GM10266 (cell line): ENCODE data around the gene THSD4.

Experiments used
- DNase-seq: peaks from one replicate; pipeline ENCODE4 v3.0.0; 2012; ENCODE audit errors: extremely low spot score
- TF ChIP-seq, protein P1 (sequence below): IDR thresholded peaks from 2 replicates; pipeline ENCODE4 v1.5.1; 2012; ENCODE audit warnings: mild to moderate bottlenecking, low read depth; ENCODE audit not compliant: control insufficient read depth, insufficient read depth; ENCODE audit errors: missing control alignments

THSD4 gene

DNA sequence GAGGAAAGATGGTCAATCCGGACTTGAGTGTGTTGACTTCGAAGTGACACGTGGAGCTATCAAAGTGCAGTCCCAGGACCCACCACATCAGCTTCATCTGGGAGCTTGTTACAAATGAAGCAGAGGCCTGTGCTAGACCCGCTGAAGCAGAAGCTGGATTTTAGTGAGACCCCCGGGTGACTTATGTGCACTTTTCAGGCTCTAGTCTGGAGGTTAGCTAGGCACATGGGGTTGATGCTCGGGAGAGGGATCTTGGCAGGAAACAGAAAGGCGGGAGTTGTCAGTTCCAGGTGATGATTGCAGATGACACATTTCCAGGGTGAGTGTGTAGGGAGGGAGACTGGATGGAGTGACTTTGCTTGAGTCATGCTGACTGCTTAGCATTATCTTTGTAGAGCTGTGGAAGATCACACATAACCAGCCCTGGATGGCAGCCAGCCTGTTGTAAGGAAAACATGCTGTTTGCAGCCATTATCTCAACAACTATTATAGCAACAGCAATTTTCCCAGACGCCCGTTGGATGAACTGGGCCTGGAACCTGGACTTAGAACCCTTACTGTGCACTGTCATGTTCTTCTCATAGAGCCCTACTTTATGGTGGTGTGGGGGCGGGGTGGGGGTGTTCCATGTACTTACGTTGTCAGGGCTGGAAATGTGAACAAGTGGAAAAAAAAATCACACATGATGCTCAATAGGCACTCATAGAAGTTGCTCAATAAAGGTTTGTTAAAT lies 122.4 kb downstream of the THSD4 start:
- DNase-seq = no peak
- TF ChIP-seq, protein P1, sequence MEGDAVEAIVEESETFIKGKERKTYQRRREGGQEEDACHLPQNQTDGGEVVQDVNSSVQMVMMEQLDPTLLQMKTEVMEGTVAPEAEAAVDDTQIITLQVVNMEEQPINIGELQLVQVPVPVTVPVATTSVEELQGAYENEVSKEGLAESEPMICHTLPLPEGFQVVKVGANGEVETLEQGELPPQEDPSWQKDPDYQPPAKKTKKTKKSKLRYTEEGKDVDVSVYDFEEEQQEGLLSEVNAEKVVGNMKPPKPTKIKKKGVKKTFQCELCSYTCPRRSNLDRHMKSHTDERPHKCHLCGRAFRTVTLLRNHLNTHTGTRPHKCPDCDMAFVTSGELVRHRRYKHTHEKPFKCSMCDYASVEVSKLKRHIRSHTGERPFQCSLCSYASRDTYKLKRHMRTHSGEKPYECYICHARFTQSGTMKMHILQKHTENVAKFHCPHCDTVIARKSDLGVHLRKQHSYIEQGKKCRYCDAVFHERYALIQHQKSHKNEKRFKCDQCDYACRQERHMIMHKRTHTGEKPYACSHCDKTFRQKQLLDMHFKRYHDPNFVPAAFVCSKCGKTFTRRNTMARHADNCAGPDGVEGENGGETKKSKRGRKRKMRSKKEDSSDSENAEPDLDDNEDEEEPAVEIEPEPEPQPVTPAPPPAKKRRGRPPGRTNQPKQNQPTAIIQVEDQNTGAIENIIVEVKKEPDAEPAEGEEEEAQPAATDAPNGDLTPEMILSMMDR = no peak

DNA sequence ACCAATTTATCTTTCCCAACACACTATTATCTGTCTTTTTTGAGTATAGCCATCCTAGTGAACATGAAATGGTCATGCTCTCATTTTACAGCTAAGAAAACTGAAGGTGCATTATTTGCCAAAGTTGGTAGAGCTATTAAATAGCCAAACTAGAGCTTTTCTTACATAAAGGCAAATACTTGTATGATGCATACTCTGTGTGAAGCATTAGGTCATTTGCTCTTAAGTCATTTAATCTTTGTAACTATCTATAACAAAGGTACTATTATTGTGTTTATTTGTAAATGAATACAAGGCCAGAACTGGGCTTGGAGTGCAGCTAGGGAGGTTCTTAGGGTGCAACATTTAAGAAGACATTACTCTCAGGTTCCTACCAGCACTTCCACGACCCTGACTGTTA lies 123.7 kb downstream of the THSD4 start:
- no peak for DNase-seq
- TF ChIP-seq, protein P1 = no peak

DNA sequence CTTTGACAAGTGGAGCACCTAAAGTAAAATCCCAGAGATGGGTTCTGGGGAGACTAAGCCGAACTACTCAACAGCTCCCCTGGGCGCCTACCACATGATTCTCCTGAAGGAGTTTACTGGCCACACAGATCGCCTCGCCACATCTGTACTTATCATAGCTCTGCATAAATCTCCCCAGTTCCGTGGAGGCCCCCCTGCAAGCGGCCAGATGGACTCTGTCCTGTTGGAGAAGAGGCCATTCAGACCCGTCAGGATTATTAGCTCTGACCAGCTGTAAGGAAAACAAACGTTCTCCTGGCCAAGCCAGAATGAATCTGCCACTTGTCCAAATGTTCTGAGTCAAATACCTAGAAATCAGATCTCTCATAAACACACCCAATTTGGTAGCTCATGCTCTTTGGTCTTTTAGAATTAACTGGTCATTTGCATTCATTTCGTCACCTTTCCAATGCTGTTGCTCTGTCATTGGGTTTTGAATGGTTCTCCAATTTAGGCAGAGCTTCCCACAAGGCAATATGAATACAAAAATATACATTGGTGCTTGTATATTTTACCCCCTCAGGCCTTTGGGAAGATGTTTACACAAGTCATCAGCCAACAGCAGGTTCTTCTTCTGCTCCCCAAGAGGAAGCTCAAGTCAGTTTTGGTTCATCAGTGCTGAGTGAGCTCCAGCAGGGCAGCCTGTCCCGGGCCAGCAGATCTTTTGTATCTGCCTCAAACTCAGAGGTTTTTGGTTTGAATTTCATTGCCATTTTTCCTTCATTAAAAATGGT lies 124.5 kb downstream of the THSD4 start:
- DNase-seq = no peak
- TF ChIP-seq, protein P1 = no peak

DNA sequence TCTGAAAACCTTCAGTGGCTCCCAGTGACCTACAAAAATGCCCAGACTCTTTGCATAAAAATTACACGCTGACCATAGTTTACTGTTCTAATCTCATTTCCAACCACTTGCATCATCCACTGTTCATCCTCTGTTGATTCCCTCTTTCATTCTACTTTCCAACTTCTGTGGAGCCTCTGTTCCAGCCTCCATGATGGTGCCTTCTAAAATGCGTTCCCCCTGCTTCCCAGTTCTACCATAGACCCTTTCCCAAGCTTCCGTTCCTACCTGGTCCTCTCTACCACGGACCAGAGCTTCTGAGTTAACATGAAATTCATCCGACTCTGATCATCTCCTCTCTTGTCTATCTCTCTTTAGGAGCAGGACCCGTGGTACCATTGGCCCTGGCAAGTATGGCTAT lies 127.0 kb downstream of the THSD4 start:
- TF ChIP-seq, protein P1 = no peak
- DNase-seq = no peak

DNA sequence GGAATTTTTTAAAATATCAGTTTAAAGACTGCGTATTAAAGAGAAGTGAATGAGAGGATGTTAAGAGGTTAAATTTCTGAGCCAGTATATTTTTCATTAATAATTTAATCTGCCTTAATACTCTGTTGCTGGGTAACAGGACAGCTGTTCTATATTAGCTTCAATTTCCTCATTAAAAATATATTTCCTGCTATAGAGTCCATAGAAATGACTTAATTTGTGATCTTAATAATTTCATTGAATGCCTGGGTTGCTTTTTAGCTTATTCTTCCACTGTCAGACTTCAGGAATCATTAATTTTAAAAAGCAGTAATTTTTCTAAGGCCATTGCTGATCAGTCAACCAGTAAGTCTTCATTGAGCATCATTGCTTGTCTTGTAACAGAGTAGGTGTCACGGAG lies 129.0 kb downstream of the THSD4 start:
- no peak for DNase-seq
- TF ChIP-seq, protein P1 = no peak

DNA sequence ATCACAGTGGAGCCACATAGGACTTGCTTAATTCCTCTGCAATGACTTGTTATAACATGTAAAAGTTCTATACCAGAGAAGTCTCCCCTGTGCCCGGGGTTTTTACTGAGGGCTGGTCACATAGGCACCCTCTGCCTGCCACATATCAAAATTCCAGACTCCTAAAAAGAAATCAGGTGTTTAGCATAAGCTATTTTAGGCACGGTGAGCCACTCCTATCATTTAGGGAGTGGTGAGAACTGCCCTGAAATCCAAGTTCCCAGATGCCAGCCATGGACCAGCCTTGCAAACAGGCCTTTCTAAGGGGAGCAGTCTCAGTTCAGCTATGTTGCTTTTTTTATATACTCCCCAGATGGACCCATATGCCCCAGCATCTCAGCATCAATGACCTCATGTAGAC lies 130.3 kb downstream of the THSD4 start:
- no peak for DNase-seq
- TF ChIP-seq, protein P1 = no peak

DNA sequence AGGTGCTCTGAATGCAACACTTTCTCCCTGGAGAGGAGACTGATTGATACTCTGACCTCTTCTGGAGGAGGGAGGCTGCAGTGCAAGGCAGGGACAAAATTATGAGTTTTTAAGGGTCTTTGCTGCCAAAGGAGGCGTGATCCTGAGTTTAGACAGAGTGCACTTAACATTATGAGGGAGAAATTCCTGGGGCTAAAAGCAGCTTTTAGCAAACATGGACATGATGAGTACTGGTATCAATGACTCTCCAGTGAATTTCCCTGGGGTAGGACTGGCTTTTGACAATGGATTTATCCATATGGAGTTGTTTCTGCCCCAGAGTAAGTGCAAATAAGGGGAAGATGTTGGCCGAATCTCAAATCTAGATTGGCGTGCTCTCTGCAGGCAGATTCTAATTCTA lies 133.1 kb downstream of the THSD4 start:
- TF ChIP-seq, protein P1 = no peak
- DNase-seq = no peak
